22Rv1 (cell line): ENCODE results near the gene GRB2.

Experiments used
- CTCF ChIP-seq: fragments of 450-650 bp; IDR thresholded peaks from 2 replicates; pipeline ENCODE4 v1.5.1; 2017; ENCODE audit warnings: mild to moderate bottlenecking
- ZFX ChIP-seq: fragments of 450-650 bp; IDR thresholded peaks from 2 replicates; pipeline ENCODE4 v1.6.1; 2017; ENCODE audit warnings: antibody characterized with exemption, borderline replicate concordance

GRCh38 chr17:75348386-75349012 is 57.0 kb downstream of the GRB2 start:
- TF ChIP-seq CTCF (no peak), ZFX (no peak)
